Amniotic epithelial cell (primary cell): ENCODE measurements around the gene ANKRD37.

ENCODE experiments used
- DNase-seq: peaks from one replicate; pipeline ENCODE4 v3.0.0-alpha.2; 2010; ENCODE audit warnings: low read depth

The ANKRD37 gene

DNA sequence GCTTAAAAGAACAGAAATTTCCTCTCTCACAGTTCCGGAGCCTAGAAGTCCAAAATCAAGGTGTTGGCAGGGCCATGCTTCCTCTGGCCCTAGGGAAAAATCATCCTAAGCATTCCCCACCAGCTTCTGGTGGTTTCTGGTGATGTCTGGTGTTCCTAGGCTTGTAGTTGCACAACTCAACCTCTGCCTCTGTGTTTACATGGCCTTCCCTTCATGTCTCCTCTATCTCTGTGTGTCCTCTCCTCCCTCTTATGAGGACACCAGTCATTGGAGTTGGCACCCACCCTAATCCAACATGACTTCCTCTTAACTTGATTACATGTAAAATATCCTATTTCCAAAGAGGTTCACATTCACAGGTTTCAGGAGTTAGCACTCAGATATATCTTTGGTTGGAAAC is 16.3 kb upstream of the ANKRD37 start:
- DNase-seq, result no peak

DNA sequence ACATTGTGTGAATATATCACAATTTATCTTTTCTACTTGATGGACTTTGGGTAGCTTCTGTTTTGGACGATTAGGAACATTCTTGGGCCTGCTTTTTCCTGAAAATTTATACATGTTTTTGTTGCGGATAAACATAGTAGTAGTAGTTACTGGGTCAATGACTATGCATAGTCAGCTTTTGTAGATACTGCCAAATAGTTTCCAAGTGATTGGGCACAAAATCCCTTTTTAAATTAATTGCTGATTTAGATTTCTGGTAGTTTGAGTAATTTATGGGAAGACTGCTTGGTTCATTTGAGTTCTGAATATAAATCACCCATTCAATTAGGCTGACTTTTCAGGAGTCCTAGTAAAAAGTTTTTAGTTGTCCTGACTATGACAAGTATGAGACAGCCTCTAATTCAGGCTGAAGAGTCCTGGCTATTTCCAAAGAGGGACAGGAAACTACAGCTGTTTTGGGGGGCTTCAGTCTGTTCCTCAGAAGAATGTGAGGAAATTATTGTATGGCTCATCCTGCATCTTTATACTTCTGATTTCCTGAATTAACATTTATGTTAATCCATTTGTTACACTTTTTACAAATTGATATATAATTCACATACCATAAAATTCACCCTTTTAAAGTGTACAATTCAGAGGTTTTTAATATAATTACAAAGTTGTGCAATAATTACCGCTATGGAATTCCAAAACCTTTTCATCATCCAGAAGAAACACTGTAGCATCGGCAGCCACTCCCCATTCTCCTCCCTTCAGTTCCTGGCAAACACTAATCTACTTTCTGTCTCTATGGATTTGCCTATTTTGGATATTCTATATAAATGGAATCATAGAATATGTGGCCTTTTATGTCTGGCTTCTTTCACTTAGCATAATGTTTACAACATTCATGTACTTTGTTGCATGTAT is 15.1 kb upstream of the ANKRD37 start:
- DNase-seq, result peak; percentile 54

DNA sequence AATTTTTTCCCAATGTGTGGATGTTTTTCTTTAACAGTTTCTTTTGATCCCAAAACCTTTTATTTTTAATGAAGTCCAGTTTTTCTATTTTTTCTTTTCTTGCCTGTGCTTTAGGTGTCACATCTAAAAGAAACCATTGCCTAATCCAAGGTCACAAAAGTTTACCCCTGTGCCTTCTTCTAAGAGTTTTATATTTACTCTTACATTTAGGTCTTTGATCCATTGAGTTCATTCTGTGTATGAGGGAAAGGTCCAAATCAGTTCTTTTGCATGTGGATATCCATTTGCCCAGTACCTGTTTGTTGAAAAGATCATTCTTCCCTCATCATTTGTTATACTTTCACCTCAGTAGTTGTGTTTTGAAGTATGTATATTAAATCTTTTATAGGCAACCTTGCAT is 13.9 kb upstream of the ANKRD37 start:
- DNase-seq, result no peak

DNA sequence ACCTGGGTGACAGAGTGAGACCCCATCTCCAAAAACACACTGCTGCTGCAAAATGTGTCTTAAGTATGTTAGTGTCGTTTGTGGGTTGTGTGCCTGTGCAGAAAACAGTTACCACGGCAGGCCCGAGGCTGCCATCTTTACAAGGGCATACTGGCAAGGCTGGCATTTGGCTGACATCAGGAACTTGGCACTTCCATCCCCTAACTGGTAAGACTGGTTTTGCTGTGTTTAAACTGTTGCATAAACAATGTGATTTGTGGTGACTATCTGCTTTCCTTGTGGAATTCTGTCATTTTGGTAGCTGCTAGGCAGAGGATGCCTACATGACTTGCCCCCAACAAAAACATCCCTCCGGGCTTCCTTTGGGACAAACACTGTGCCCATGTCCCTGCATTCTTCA is 13.2 kb upstream of the ANKRD37 start:
- no peak for DNase-seq

DNA sequence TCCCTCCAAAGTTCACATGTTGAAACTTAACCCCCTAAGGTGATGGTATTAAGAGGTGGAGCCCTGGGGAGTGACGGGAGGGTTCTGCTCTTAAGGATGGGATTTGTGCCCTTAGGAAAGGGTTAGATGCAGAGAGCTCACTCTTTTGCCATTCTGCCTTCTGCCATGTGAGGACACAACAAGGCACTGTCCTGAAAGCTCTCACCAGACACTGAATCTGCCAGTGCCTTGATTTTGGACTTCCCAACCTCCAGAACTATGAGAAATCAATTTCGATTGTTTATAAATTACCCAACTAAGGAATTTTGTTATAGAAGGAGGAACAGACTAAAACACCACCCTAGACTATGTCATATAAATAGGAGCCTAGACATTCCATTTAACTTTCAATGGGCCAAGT is 12.6 kb upstream of the ANKRD37 start:
- no peak for DNase-seq

DNA sequence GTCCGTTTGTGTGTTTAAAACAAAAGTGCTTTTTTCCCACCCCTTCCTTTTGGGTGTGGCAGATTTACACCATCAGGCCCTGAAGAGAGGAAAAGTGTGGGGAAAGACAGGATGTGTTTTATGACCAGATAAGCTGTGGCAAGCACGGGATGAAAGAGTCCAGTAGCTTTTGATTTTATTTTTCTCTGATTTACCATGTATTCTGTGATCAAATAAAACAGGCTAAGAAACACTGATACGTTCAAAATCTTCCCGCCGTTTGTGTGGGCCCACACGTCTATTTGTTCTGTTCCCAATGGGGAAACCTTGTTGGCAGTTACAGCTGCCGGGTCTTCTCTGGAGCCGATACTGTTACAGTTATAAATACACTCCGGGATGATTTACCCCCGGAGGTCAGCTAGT is 11.7 kb upstream of the ANKRD37 start:
- no peak for DNase-seq

DNA sequence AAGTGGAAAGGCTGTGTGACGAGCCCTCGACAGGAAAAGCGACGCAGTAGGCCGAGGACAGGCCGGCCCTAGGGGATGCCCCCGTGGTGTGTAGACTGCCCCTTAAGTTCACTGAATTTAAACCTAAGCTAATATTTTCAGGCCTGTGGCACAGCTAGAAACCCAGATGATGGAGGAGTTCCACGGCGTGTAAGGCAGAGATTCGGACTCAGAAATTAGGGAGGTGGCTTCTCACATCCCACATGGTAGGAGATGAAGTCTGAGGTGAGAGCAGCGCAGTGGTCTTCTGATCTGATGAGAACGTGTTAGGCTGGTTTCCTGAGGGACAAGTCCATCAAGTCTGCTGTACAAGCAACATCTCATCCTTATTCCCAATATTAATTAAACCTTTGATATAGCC is 8.7 kb upstream of the ANKRD37 start:
- DNase-seq, result no peak

DNA sequence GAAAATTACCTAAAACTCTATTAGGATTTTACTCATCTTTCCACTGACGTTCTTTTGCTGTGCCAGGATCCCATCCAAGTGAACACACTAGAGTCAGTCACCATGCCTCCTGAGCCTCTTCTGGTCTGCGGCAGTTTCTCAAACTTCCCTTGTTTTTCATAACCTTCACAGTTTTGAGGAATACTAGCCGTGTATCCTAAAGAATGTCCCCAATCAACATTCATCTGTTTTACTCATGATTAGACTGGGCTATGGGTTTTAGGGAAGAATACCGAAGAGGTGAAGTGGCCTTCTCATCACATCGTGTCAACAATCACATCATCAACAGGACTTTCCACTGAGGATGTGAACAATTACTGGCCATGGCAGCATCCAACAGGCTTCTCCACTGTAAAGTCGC is 5.7 kb upstream of the ANKRD37 start:
- no peak for DNase-seq

DNA sequence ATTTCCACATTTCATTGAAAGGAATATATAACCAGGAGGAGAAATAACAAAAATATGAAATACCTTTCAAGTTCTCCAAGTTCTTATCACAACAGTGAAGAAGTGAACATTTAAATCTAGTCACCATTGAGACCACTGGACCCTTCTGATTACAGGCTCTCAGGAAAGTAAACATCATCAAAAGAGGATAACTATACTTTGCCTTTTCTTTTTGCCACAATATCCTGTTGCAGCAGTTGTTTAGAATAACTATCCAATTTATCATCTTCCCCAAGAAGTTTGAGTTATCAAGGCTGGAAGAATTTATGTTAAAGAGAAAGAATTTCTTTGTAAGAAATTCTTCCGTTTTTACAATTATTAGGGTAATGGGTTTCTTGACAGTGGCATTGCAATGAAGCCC is 4.5 kb upstream of the ANKRD37 start:
- DNase-seq, result no peak

DNA sequence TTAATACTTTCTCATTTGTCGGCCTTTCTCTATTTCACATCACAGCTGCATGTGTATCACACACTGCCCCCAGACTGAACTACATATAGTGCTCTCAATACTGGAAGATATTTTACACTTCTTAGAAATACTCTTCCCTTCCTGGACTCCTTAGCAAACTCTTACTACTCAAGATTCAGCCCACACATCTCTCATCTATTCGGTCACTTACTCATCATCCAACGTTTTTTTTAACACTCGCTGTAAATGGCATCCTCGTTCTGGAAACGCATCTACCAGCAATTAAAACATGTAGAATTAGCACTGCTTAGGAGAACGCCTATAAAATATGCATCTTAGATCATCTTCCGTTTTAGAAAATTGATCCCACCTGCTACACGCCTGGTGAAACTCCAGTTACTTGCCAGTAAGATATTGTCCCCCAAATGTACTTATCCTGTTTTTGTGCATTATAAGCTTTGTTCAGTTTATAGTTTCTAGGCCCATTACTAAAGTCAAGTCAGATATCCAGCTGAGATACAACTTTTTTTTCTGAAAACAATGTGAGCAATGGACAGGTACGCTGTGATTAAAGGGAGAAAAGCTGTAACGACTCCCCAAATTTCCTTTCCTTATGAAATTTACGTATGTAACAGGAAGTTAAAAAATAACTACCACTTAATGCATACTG is 1.9 kb upstream of the ANKRD37 start:
- DNase-seq, result no peak

DNA sequence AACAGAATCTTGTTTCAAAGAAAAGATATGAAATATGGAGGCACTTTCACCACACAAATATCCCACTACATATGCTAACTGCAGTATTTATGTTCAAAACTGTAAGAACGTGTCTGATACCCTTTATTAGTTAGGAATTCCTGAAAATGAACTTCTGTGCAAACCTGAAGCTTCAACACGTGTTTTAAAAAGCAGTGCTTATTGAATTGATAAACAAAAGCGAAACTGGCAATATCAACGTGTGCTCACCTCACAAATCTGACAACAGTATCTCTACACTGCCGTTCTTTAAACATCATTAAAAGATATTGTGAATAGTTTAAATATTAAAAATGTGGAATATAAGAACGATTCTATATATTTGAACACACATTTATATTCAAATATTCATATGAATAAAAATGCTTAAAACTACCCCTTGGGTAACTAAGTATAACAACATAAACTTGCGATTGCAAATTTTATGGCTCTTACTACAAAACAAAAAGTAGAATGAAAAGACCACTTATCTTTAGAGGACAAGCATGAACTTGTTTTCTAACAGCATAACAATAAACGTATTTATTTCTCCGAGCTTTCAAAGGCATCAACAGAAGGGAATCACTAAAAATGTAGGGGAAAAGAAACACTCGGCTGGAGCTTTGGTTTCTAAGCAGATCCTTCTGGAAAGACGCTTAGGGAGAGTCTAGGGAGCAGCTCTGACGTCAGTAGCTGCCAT is 1.2 kb upstream of the ANKRD37 start, which contains the start of gene LRP2BP:
Gene LRP2BP, minus strand, starts transcription at position 687 of the 718 bp plus-strand sequence. CDS start 17,738 bp downstream, outside the sequence.
- peak; percentile 87 for DNase-seq

DNA sequence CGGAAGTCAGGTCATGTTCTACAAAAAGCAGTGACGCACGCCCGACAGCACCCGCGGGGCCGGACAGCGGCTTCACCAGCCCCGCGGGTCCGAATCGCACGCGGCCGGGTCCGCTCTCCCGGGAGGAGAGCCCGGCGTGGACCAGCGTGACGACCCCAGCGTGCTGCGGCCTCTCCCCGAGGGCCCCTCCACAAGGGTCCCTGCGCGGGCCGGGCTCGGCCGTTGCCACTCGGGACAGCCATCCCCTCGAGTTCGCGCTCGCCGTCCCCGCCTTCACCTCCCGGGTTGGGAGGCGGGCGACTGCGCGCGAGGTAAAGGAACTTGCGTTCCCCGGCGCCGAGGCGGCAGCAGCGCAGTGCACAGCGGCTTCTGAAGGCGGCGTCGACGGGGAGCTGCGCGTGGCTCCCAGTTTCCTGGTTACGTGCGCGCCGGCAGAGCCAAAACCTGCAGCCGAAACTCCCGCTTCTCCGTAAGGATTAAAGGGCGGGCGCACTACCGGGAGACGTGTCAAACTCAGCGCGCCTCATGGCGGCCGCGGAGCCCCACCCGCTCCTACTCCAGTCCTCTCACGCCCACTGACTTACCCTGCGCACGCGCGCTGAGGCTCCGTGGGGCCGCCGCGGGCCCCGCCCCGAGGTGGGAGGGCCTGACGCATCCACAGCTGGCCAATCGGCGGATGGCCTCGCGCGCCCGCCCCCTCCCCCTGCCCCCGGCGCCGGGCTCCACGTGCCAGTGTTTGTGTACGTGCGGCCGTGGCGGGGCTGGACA is 501 bp upstream of the ANKRD37 start:
- peak; percentile 96 for DNase-seq

DNA sequence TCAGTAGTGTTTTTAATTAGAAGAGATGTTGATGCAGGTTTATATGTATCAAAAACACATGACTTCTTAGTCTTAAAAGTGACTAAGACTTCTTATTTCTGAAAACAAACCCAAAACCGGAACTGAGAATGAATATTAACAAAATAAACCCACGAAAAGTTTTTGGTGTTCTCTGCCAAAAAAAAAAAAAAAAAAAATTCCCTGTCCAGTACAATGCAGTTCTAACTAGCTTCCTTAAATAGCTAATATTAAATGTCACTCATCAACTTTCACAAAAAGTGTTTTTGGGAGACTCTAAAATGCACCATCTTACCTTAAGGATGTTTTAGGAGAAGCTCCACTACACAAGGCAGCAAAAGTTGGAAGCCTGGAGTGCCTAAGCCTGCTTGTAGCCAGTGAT is 2.0 kb downstream of the ANKRD37 start:
- DNase-seq, result no peak

DNA sequence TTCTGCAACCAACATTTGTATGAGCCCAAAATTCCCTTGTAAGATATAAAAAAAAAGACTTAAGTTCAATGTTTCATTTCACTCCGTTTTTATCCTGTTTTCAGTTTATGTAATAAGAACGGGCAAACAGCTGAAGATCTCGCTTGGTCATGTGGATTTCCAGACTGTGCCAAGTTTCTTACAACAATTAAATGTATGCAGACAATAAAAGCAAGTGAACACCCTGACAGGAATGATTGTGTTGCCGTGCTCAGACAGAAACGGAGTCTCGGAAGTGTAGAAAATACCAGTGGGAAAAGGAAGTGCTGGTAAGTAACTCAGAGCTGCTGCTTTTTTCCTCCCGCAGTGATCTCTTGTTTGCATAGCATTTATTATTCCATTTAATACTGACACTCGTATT is 2.8 kb downstream of the ANKRD37 start:
- no peak for DNase-seq

DNA sequence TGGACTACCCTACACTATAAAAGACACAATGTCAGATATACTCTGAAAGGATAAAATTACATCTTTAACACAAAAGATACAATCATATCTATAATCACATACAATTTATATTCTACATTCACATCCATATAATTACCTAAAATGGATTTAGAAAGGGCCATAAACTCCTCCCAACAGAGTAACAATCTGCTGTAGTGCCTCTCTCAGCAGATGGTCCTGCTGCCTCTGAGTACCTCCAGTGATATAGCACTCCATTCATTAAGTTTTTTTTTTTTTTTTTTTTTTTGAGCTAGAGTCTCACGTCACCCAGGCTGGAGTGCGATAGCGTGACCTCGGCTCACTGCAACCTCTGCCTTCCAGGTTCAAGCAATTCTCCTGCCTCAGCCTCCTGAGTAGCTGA is 7.4 kb downstream of the ANKRD37 start:
- no peak for DNase-seq

DNA sequence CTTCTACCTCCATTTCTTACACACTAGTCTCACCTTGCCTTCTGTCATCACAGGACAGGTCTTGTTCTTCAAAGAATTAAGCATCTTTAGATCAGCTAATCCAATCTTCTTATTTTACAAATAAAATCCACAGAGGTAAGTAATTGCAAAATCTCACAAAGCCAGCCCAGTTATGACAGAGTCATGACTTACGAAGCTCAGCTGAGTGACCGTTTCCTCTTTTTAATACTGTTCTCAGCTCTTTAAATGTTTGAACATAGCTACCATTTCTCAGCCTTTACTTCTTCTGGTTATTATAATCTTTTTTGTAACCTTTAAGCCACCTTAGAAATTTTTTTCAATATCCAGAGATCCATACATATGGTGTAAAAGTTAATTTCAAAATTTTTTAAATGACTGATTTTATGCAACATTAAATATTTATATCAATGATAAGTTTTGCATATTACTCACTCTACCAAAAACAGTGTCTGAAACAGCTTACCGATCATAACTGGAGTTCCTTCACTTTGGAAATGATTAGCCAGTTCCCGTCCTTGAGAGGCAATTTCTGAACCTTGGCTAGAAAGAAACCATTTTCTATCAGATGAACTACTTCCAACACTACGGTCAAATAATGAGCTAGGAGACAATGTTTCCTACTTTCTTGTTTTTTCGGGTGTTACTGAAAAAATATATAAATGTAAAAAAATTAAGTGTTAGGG is 8.8 kb downstream of the ANKRD37 start:
- no peak for DNase-seq

DNA sequence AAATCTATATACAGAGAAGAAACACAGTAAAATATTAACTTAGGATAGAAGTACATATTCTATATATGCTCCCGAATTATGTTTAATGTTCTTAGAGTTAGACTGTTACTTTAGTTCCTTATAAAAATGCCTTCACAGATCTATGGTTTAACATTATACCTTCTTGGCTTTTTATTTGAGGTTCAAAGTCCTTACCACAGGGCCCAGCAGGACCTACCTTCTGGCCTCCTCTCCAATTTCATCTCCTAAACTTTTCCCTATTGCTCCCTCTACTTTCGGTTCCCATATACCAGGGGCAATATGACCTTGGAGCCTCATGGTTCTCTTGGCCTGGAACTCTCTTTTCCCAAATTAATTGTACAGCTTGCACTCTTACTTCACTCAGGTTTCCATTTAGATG is 11.8 kb downstream of the ANKRD37 start:
- no peak for DNase-seq

DNA sequence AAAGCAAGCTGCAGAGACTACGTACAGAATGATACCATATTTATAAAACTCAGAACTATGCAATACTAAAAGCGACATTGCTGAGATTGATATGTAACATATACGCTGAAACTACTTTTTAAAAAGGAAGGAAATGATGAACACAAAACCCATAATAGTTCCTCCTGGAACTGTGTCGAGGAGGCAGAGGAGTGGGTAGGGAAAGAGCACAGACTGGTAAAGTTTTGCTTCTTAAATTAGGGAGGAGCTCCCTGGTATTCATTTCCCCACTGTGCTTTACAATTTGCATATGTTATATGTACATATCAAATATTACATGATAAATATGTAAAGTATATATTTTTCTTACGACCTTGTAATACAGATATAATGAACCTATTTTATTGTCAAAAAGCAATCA is 15.2 kb downstream of the ANKRD37 start:
- DNase-seq, result no peak

DNA sequence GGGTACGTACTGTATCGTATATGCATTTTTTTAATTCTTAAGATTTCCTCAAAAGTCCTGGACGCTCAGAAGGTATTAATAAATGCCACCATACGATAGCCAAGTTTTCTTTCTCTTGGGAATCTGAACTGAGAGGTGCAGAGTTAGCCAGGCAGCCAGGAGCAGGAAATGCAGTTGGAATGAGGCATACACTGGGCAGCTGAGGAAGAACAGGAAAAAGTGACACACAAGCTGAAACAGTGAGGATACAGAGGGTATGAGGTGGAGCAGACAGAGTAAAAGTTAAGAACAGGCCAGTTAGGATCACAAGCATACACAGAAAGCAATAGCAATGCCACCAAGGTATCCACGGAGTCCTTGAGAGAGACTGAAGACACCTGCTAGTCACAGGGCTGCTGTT is 15.8 kb downstream of the ANKRD37 start:
- DNase-seq, result no peak

DNA sequence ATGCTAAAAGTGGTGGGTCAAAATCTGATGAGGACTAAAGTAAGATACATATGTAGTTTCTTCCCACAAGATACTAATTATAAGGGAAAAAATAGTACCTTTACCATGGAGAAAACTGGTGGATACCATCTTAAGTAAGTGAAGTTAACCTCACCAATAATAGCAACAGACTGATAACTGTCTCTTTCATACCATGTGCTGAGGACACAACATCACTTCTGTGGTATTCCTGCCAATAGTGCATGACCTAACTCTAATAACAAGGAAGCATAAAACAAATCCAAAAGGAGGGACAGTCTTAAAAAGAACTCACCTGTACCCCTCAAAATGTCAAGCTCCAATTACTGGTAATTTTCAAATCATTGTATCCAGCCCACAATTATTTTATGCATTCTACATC is 20.3 kb downstream of the ANKRD37 start:
- DNase-seq, result no peak

DNA sequence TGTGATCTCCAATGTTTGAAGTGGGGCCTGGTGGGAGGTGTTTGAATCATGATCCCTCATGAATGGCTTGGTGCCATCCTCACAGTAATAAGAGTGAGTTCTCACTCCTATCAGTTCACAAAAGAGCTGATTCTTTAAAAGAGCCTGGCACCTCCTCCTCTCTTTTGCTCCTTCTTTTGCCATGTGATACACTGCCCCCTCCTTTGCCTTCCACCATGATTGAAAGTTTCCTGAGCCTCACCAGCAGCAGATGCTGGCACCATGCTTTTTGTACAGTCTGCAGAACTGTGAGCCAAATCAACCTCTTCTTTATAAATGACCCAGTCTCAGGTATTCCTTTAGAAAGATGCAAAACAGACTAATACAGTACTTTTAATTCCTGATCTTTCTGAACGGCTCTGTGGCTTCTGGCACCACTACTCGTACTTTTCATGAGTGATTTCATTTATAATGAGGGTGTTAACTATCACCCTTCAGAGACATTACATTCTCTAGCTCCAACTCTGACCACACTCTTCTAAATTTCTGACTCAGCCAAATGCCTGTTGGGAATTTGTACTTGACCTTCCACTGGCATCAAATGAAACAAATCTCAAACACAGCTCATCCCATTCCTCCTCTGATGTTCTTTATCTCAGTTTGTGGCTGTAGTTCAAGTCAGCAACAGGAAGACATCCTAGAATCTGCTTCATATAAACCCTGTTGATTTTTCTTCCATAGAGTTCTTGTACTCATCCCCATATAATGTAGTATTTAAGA is 24.9 kb downstream of the ANKRD37 start:
- peak; percentile 94 for DNase-seq
